ENCODE results near the gene GRIP1. TPM values are rescaled to one million over a fixed set of nuclear protein-coding genes. Genes with fewer than 3 reads are reported as not detected.

GRIP1 gene
- total RNA-seq, 1 donor from 2014 or later: 0.47 TPM

DNA sequence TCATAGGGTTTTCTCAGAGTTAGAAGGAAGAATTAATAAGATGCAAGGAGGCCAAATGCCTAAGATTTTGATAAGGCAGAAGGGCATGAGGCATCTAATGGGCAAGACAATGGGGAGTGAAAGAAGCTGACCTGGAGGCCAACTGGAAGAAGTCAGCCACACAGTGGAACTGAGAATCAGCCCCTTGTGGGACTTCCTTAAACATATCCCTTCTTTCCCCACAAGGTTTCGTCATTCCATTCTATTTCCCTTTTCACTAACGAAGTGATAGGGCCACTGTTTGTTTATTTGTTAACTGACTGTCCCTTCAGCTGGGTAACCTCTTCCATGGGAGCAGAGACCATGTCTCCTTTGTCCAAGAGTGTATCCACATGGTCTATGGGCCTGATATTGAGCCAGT, 290.4 kb downstream of the GRIP1 start:
- H3K4me3 ChIP-seq: no peak overlapping the region
- intact Hi-C loops (cut with micrococcal nuclease): no loop called here
- no peaks in the 10 kb centered on the region for H3K36me3 ChIP-seq
- H3K27me3 ChIP-seq (ENCODE audit: low read depth): no peaks in the 10 kb centered on the region
- H3K9me3 ChIP-seq (replicated peaks): no peaks in the 10 kb centered on the region
- no peak overlapping the region for H3K27ac ChIP-seq (replicated peaks)
- TF ChIP-seq, protein P1, sequence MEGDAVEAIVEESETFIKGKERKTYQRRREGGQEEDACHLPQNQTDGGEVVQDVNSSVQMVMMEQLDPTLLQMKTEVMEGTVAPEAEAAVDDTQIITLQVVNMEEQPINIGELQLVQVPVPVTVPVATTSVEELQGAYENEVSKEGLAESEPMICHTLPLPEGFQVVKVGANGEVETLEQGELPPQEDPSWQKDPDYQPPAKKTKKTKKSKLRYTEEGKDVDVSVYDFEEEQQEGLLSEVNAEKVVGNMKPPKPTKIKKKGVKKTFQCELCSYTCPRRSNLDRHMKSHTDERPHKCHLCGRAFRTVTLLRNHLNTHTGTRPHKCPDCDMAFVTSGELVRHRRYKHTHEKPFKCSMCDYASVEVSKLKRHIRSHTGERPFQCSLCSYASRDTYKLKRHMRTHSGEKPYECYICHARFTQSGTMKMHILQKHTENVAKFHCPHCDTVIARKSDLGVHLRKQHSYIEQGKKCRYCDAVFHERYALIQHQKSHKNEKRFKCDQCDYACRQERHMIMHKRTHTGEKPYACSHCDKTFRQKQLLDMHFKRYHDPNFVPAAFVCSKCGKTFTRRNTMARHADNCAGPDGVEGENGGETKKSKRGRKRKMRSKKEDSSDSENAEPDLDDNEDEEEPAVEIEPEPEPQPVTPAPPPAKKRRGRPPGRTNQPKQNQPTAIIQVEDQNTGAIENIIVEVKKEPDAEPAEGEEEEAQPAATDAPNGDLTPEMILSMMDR (IDR thresholded peaks at IDR 0.05; ENCODE audit: borderline replicate concordance): no peak
- H3K4me1 ChIP-seq: no peaks in the 10 kb centered on the region
- no peak for DNase-seq

DNA sequence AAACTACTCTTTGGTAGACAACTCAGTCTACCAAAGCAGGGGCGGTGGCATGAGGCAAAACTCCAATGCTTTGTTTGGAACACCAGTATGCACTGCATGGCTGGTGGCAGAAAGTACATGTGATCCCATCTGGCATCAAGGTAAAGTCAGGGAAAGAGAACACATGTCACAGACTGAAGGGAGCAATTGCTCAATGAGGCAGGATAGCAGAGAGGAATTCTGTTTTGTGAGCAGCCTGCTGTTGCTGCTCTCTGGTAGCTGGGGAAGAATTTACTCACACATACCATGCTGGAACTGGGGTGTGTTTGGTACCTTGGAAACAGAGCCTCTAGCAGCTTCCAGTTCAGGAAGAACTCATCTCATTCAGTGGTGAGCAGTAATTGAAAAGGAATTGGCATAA, 291.8 kb downstream of the GRIP1 start:
- Histone ChIP-seq H3K27me3 (ENCODE audit: low read depth) (no peaks in the 10 kb centered on the region), H3K4me3 (no peak overlapping the region), H3K4me1 (no peaks in the 10 kb centered on the region), H3K9me3 (replicated peaks) (no peaks in the 10 kb centered on the region), H3K27ac (replicated peaks) (no peak overlapping the region), H3K36me3 (no peaks in the 10 kb centered on the region)
- DNase-seq: no peak
- intact Hi-C loops (cut with micrococcal nuclease): no loop called here
- TF ChIP-seq, protein P1 (IDR thresholded peaks at IDR 0.05; ENCODE audit: borderline replicate concordance): no peak

DNA sequence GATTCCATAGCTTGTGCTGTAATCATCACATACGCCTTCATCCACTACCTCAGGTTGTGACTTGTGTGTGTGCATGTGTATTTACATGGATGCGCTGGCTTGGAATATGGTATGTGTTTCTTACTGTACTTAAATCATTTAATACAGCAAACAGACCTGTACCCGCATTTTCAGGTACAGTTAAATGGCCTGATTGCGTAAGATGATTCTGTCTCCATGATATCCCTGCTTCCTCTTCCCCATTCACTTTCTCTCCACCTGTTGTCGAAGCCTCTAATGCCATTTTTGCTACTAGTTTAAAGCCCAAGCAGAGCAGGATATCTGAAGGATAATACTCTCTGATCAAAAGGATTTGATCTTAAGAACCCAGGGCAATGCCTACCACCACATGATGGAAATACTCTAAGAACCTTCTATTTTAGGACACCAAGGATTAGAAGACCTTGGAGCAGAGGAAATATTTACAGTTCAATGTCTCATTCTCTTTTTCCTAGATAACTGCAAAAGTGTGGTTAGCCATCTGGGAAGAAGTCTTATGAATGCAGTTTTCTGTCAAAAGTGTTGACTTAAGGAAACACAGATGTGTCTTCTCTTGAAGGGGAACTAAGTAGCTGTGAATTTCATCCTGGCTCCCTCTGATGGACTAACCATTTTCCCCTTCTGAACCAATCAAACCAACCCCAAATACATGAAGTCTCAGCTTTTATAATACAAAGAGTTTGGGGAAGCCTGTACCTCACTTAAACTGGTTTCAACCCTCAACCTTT, 297.9 kb downstream of the GRIP1 start:
- intact Hi-C loops (cut with micrococcal nuclease): no loop called here
- Histone ChIP-seq H3K27me3 (ENCODE audit: low read depth) (no peaks in the 10 kb centered on the region), H3K4me3 (no peak overlapping the region), H3K36me3 (no peaks in the 10 kb centered on the region), H3K9me3 (replicated peaks) (no peaks in the 10 kb centered on the region), H3K4me1 (no peaks in the 10 kb centered on the region), H3K27ac (replicated peaks) (no peak overlapping the region)
- no peak for DNase-seq
- TF ChIP-seq, protein P1 (IDR thresholded peaks at IDR 0.05; ENCODE audit: borderline replicate concordance): no peak

GRCh38 chr12:66379616-66380015, 299.3 kb downstream of the GRIP1 start:
- intact Hi-C loops (cut with micrococcal nuclease): no loop called here
- Histone ChIP-seq H3K4me3 (no peak overlapping the region), H3K36me3 (no peaks in the 10 kb centered on the region), H3K9me3 (replicated peaks) (no peaks in the 10 kb centered on the region), H3K27ac (replicated peaks) (no peak overlapping the region), H3K4me1 (no peaks in the 10 kb centered on the region), H3K27me3 (ENCODE audit: low read depth) (no peaks in the 10 kb centered on the region)
- DNase-seq: no peak
- TF ChIP-seq, protein P1 (IDR thresholded peaks at IDR 0.05; ENCODE audit: borderline replicate concordance): no peak

- no peak for DNase-seq
- no peak overlapping the region for H3K4me3 ChIP-seq
- H3K27me3 ChIP-seq (ENCODE audit: low read depth): peaks cover 4% of the 10 kb centered on the region
- intact Hi-C loops (cut with micrococcal nuclease): no loop called here
- no peaks in the 10 kb centered on the region for H3K4me1 ChIP-seq
- TF ChIP-seq, protein P1 (IDR thresholded peaks at IDR 0.05; ENCODE audit: borderline replicate concordance): no peak
- H3K27ac ChIP-seq (replicated peaks): no peak overlapping the region
- no peaks in the 10 kb centered on the region for H3K9me3 ChIP-seq (replicated peaks)
- H3K36me3 ChIP-seq: no peaks in the 10 kb centered on the region
Measured at GRCh38 chr12:66375560-66375959, 303.3 kb downstream of the GRIP1 start.
